Cardiac muscle cell (in vitro differentiated cells and primary cell): ENCODE results near the gene UMOD. TPM values are rescaled to one million over a fixed set of nuclear protein-coding genes. Genes with fewer than 3 reads are reported as not detected.

Experiments
- polyA plus RNA-seq: library from polyadenylated mRNA; unstranded; fragments of >200 nt; fragmentation: Nextera tagmentation; extraction: Ambion mirVana; gene quantifications from 2 replicates; pipeline ENCODE4 v1.2.1, GENCODE V29; 2016
- total RNA-seq: library from RNA; depleted of rRNA; stranded (reverse); fragments of >200 nt; gene quantifications from 2 replicates; pipeline ENCODE4 v1.2.3, GENCODE V29; 2016

UMOD gene
- total and polyA plus RNA-seq, 2 experiments from 2014 or later: not detected

Other genes with a start within 250 kb of the UMOD start
- not detected in 2 replicates for gene GP2, start 25.2 kb downstream of the UMOD start, total RNA-seq
- gene GP2, start 25.2 kb downstream of the UMOD start, polyA plus RNA-seq: not detected in 2 replicates
- not detected in 2 replicates for gene PDILT, start 52.0 kb upstream of the UMOD start, total RNA-seq
- not detected in 2 replicates for gene PDILT, start 52.0 kb upstream of the UMOD start, polyA plus RNA-seq
- gene ACSM5, start 56.8 kb upstream of the UMOD start, total RNA-seq: 0.25 TPM in 1 of 2 replicates, not detected in the other
- gene ACSM5, start 56.8 kb upstream of the UMOD start, polyA plus RNA-seq: 0.16 TPM in 1 of 2 replicates, not detected in the other
- not detected in 2 replicates for gene ACSM2A, start 98.8 kb upstream of the UMOD start, total RNA-seq
- gene ACSM2A, start 98.8 kb upstream of the UMOD start, polyA plus RNA-seq: not detected in 2 replicates
- not detected in 2 replicates for gene ACSM2B, start 223.7 kb upstream of the UMOD start, total RNA-seq
- not detected in 2 replicates for gene ACSM2B, start 223.7 kb upstream of the UMOD start, polyA plus RNA-seq